ENCODE results near the gene DMRTB1.

Gene DMRTB1

DNA sequence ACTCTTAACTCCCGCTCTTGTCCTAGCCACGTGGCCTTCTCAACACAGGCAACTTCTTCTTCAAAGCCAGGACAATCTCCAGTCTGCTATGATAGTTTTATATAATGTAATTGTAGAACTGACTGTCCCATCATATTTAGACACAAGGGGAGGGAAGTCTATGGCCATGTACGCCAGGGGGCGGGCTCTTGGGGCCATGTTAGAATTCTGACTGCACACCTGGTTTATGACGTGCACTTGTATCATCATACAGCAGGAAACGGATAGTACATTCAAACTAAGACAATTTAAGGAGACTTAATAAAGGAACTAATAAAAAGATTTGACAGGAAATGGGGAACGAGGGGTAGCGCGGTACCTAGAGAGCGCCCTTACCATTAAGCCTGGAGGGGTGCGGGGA lies 21.5 kb downstream of the DMRTB1 start:
- TF ChIP-seq, protein P1, sequence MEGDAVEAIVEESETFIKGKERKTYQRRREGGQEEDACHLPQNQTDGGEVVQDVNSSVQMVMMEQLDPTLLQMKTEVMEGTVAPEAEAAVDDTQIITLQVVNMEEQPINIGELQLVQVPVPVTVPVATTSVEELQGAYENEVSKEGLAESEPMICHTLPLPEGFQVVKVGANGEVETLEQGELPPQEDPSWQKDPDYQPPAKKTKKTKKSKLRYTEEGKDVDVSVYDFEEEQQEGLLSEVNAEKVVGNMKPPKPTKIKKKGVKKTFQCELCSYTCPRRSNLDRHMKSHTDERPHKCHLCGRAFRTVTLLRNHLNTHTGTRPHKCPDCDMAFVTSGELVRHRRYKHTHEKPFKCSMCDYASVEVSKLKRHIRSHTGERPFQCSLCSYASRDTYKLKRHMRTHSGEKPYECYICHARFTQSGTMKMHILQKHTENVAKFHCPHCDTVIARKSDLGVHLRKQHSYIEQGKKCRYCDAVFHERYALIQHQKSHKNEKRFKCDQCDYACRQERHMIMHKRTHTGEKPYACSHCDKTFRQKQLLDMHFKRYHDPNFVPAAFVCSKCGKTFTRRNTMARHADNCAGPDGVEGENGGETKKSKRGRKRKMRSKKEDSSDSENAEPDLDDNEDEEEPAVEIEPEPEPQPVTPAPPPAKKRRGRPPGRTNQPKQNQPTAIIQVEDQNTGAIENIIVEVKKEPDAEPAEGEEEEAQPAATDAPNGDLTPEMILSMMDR (IDR thresholded peaks at IDR 0.05; ENCODE audit: control insufficient read depth, extremely low read depth, insufficient read depth), result no peak
- no peak for DNase-seq (ENCODE audit: low read depth)
- H3K4me3 ChIP-seq (ENCODE audit: low read depth, low read length), result no peak overlapping the region

DNA sequence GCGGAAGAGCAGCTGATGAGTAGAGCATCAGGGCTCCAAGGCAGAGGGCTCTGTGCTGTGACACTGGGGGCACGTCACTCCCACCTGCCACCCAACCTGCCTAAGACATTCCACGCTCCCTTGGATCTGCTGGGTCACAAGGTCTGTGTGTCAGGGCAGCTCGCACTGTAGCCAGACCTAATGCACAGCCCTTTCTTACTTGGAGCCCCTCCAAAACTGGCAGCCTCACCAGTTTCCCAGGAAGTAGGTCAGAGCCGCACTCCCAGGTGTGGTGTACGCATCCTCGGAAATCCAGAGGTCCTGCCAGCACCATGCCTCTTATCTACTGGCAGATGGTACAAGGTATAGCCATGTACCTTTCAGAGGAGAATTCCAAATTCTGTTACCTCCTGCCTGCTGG lies 22.3 kb downstream of the DMRTB1 start:
- DNase-seq (ENCODE audit: low read depth), result no peak
- TF ChIP-seq, protein P1 (IDR thresholded peaks at IDR 0.05; ENCODE audit: control insufficient read depth, extremely low read depth, insufficient read depth), result no peak
- H3K4me3 ChIP-seq (ENCODE audit: low read depth, low read length), result no peak overlapping the region

DNA sequence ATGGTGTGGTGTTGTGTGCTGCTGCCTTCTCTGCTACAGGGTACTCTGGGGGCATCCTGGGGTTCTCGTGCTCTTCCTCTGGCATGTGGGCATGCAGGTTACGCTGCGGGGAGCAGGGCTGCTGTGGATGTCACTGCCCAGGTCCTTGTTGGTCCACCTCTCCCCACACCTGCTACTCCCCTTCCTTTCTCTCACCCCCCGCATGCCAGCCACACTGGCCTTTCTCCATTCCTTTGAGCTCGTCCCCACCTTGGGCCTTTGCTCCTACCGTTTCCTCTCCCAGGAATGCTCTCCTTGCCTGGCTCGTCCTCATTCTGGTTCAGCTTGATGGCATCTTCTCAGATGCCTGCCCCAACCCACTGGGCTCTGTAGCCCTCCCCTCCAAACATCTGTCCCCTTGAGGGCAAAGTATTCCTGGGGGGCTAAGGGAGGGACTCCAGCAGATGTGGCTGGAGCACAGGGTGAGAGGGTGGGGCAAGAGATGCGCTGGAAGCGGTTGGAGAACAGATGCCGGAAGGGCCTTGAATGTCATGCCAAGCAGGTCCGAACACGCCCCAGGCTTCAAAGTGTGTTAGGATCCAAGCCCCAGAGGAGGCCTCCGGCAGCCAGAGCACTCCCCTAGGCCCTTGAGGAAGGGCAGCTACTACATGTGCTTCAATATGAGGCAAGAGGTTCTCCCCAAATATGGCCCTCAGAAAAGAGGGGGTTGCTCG lies 23.4 kb downstream of the DMRTB1 start:
- TF ChIP-seq, protein P1 (IDR thresholded peaks at IDR 0.05; ENCODE audit: control insufficient read depth, extremely low read depth, insufficient read depth), result no peak
- no peak for DNase-seq (ENCODE audit: low read depth)
- H3K4me3 ChIP-seq (ENCODE audit: low read depth, low read length), result no peak overlapping the region

DNA sequence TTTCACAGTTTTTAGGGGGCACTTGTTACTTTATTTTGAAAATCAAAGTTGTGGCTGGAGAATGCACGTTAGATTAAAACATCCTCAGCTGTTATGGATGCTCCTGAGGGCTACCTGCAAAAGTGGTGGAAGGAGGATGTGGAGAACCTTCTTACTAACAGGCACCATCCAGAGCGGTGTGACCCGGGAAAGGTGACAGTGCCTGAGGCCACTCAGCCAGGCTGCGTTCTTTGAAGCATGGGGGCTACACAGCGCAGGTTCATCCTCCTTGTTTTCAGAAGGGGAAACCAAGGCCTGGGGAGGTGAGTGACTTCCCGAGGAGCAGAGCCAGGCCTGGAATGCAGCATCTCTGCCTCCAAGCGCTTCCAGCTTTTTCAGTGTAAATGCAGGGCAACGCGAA lies 24.0 kb downstream of the DMRTB1 start:
- no peak overlapping the region for H3K4me3 ChIP-seq (ENCODE audit: low read depth, low read length)
- TF ChIP-seq, protein P1 (IDR thresholded peaks at IDR 0.05; ENCODE audit: control insufficient read depth, extremely low read depth, insufficient read depth), result no peak
- no peak for DNase-seq (ENCODE audit: low read depth)

DNA sequence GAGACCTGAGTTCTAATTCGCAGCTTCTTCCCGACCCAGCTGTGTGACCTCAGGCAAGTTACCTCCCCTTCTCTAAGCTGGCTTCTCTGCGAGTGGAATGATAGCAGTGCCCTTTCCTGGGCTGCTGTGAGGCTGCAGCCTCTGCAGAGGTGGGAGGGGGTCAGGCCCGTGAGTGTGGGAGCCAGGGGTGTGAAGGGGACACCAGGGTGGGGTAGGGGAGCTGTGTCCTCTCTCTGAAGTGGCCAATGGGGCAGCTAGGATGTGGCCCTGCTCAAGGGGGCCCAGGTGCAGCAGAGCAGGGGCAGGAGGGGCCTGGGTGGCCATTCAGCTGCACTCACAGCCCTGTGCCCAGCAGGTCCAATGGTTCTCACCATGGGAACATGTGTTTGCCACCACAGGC lies 24.5 kb downstream of the DMRTB1 start:
- H3K4me3 ChIP-seq (ENCODE audit: low read depth, low read length), result no peak overlapping the region
- DNase-seq (ENCODE audit: low read depth), result no peak
- TF ChIP-seq, protein P1 (IDR thresholded peaks at IDR 0.05; ENCODE audit: control insufficient read depth, extremely low read depth, insufficient read depth), result no peak

DNA sequence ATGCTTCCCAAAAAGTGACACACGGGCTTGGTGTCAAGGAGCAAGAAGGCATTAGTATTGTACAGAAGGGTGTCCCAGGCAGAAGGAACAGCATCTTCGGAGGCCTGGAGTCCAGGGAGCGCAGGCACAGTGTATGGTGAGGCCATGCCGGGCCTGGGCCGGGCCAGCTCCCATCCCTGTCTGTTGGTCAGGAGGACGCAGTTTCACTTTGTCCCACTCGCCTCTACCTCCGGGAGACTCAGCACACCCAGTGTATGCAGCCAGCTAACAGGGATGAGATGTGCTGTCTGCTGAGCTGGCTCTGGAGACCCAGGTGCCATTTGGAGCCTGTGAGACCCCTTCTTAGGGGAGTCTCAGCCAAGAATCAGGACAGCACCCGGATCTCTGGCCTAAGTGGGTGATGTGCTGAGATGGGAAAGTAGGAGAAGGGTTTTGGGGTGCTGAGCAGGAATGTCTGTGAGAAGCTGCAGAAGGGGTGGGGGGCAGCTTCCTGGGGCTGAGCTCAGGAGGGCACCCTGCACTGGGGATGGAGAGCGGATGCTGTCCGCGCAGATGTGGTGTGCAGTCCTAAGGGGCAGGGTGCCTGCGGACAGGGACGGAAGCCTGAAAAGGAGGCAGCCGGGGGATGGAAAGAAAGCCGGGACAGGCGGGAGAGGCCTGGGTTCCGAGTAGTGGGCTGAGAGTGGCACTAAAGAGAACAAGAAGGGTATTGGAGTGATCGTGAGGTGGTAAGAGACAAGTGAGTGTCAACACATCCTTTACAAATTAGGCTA lies 25.7 kb downstream of the DMRTB1 start:
- TF ChIP-seq, protein P1 (IDR thresholded peaks at IDR 0.05; ENCODE audit: control insufficient read depth, extremely low read depth, insufficient read depth), result no peak
- no peak overlapping the region for H3K4me3 ChIP-seq (ENCODE audit: low read depth, low read length)
- no peak for DNase-seq (ENCODE audit: low read depth)
